H1 (cell line): ENCODE data around the gene ANKFY1. TPM values are rescaled to one million over a fixed set of nuclear protein-coding genes. Genes with fewer than 3 reads are reported as not detected.

Experiments used
- CTCF ChIA-PET: fragments of 300-600 bp; sonication (Branson Sonifier 250); formaldehyde crosslinking; loops from one replicate; lab custom pipeline; 2021; ENCODE audit not compliant: partially characterized antibody; lab: Charles Lee
- POLR2A ChIA-PET: fragments of 300-600 bp; sonication (Branson Sonifier 250); formaldehyde crosslinking; loops from one replicate; lab custom pipeline; 2021; ENCODE audit warnings: inconsistent platforms; ENCODE audit not compliant: partially characterized antibody; lab: Charles Lee
- DNase-seq, 2 experiments: peaks; one replicate each; pipeline versions ENCODE4 v3.0.0 to v3.0.0-alpha.2; 2010 to 2022; ENCODE audit warnings: low spot score in 2 of 2, low read depth in 1 of 2, mixed read lengths in 1 of 2
- FAIRE-seq: peaks from 2 replicates; lab custom pipeline; 2011; peaks lifted over from hg19 to GRCh38; lab: Jason Lieb, UNC
- H2AFZ ChIP-seq: 2 replicates; pipeline ENCODE4 v1.8.1; 2012; ENCODE audit warnings: low read length, inconsistent platforms
- H2AK5ac ChIP-seq: 2 replicates; pipeline ENCODE4 v1.6.1; 2013; ENCODE audit warnings: low read depth, low read length
- H2BK120ac ChIP-seq: replicated peaks from 2 replicates; pipeline ENCODE3; 2013; ENCODE audit warnings: low read depth, low read length, inconsistent platforms
- H2BK12ac ChIP-seq: 2 replicates; pipeline ENCODE4 v1.6.1; 2013; ENCODE audit warnings: low read depth, low read length
- H2BK15ac ChIP-seq: 2 replicates; pipeline ENCODE4 v1.6.1; 2013; ENCODE audit warnings: low read length
- H2BK20ac ChIP-seq: 2 replicates; pipeline ENCODE4 v1.6.1; 2013; ENCODE audit warnings: low read length
- H2BK5ac ChIP-seq: 2 replicates; pipeline ENCODE4 v1.6.1; 2013; ENCODE audit warnings: low read depth, low read length
- H3K14ac ChIP-seq: 2 replicates; pipeline ENCODE4 v1.6.1; 2013; ENCODE audit warnings: inconsistent platforms; ENCODE audit not compliant: insufficient read length
- H3K18ac ChIP-seq: 2 replicates; pipeline ENCODE4 v1.6.1; 2013; ENCODE audit warnings: low read length; ENCODE audit errors: extremely low read depth
- H3K23ac ChIP-seq: 2 replicates; pipeline ENCODE4 v1.6.1; 2013; ENCODE audit warnings: inconsistent platforms; ENCODE audit not compliant: insufficient read length
- H3K23me2 ChIP-seq: 2 replicates; pipeline ENCODE4 v1.6.1; 2013; ENCODE audit warnings: low read depth, low read length
- H3K27ac ChIP-seq: 2 replicates; pipeline ENCODE4 v1.6.1; 2011; ENCODE audit warnings: low read depth, low read length, inconsistent platforms
- H3K27me3 ChIP-seq, 4 experiments: replicated peaks in 1 of 4; 1 replicate in 1 of 4; 2 replicates in 3 of 4; pipeline versions ENCODE4 v1.6.1 to v1.8.1; 2011 to 2013; ENCODE audit warnings: low read length in 3 of 4, mild to moderate bottlenecking in 3 of 4, inconsistent platforms in 2 of 4, mixed read lengths in 2 of 4, moderate library complexity in 1 of 4; ENCODE audit not compliant: control insufficient read depth in 3 of 4, insufficient read depth in 3 of 4; ENCODE audit errors: extremely low read depth in 1 of 4
- H3K36me3 ChIP-seq, 4 experiments: 2 replicates each; pipeline versions ENCODE4 v1.6.1 to v1.8.1; 2011 to 2013; ENCODE audit warnings: mild to moderate bottlenecking in 4 of 4, low read length in 3 of 4, moderate library complexity in 2 of 4, control low read depth in 1 of 4, inconsistent platforms in 1 of 4; ENCODE audit not compliant: insufficient read depth in 4 of 4, control insufficient read depth in 2 of 4
- H3K4ac ChIP-seq: replicated peaks from 2 replicates; pipeline ENCODE3; 2013; ENCODE audit warnings: low read length, low read depth, mixed read lengths, inconsistent platforms; ENCODE audit not compliant: insufficient read length
- H3K4me1 ChIP-seq, 4 experiments: replicated peaks in 1 of 4; 1 replicate in 1 of 4; 2 replicates in 3 of 4; pipeline versions ENCODE4 v1.6.1 to v1.8.1; 2011 to 2013; ENCODE audit warnings: low read length in 3 of 4, inconsistent platforms in 2 of 4, mixed read lengths in 1 of 4; ENCODE audit not compliant: insufficient read depth in 4 of 4, control insufficient read depth in 3 of 4
- H3K4me2 ChIP-seq, 2 experiments: 2 replicates each; pipeline versions ENCODE4 v1.6.1 to v1.8.1; 2011 to 2013; ENCODE audit warnings: low read depth in 2 of 2, low read length in 2 of 2, control low read depth in 1 of 2, inconsistent platforms in 1 of 2, mild to moderate bottlenecking in 1 of 2; ENCODE audit not compliant: insufficient read depth in 1 of 2
- H3K4me3 ChIP-seq, 4 experiments: fragments of 200-600, 300-600 bp in 1 of 4; sonication (generic), shearing (Covaris generic), sonication (Bioruptor Twin) in 1 of 4; 2 replicates each; pipeline versions ENCODE4 v1.5.1 to v1.8.1; 2011 to 2016; ENCODE audit warnings: low read length in 4 of 4, low read depth in 3 of 4, control low read depth in 2 of 4, inconsistent platforms in 2 of 4, mild to moderate bottlenecking in 2 of 4, mixed read lengths in 1 of 4, moderate library complexity in 1 of 4; ENCODE audit not compliant: insufficient read depth in 2 of 4; ENCODE audit errors: extremely low read depth in 1 of 4
- H3K56ac ChIP-seq: replicated peaks from 2 replicates; pipeline ENCODE3; 2013; ENCODE audit warnings: low read depth, mild to moderate bottlenecking, mixed read lengths, low read length, inconsistent platforms; ENCODE audit not compliant: insufficient read length
- H3K79me1 ChIP-seq: 2 replicates; pipeline ENCODE4 v1.6.1; 2013; ENCODE audit warnings: low read depth, low read length, control low read depth
- H3K79me2 ChIP-seq, 2 experiments: 2 replicates each; pipeline versions ENCODE4 v1.6.1 to v1.8.1; 2012 to 2013; ENCODE audit warnings: low read length in 2 of 2, mild to moderate bottlenecking in 2 of 2, inconsistent platforms in 1 of 2; ENCODE audit not compliant: insufficient read depth in 2 of 2, control insufficient read depth in 1 of 2
- H3K9ac ChIP-seq, 4 experiments: replicated peaks in 1 of 4; 1 replicate in 1 of 4; 2 replicates in 3 of 4; pipeline versions ENCODE4 v1.6.1 to v1.8.1; 2011 to 2013; ENCODE audit warnings: low read depth in 3 of 4, low read length in 3 of 4, control low read depth in 2 of 4, mild to moderate bottlenecking in 2 of 4, moderate library complexity in 2 of 4, inconsistent platforms in 1 of 4; ENCODE audit errors: extremely low read depth in 1 of 4
- H3K9me3 ChIP-seq, 2 experiments: 2 replicates each; pipeline versions ENCODE4 v1.6.1 to v1.8.1; 2012 to 2013; ENCODE audit warnings: mild to moderate bottlenecking in 2 of 2, moderate library complexity in 2 of 2, control low read depth in 1 of 2, inconsistent platforms in 1 of 2, low read depth in 1 of 2, low read length in 1 of 2, mixed read lengths in 1 of 2; ENCODE audit not compliant: insufficient read depth in 2 of 2
- H4K20me1 ChIP-seq, 2 experiments: replicated peaks in 1 of 2; 2 replicates each; pipeline versions ENCODE3 to v1.8.1; 2011 to 2013; ENCODE audit warnings: inconsistent platforms in 2 of 2, low read length in 2 of 2, mild to moderate bottlenecking in 1 of 2; ENCODE audit not compliant: insufficient read depth in 2 of 2, control insufficient read depth in 1 of 2
- H4K5ac ChIP-seq: 2 replicates; pipeline ENCODE4 v1.6.1; 2013; ENCODE audit warnings: low read length, low read depth, mixed read lengths, inconsistent platforms; ENCODE audit not compliant: insufficient read length
- H4K8ac ChIP-seq: 2 replicates; pipeline ENCODE4 v1.8.0; 2013; ENCODE audit warnings: mild to moderate bottlenecking, moderate library complexity, low read length, inconsistent platforms; ENCODE audit not compliant: insufficient read depth; ENCODE audit errors: extremely low read depth
- H4K91ac ChIP-seq: replicated peaks from 2 replicates; pipeline ENCODE3; 2013; ENCODE audit warnings: low read length, mixed read lengths, inconsistent platforms; ENCODE audit not compliant: insufficient read length
- CBX5 ChIP-seq: fragments of 300-800, 300-1000 bp; sonication (generic); IDR thresholded peaks from 2 replicates; pipeline ENCODE4 v1.7.1; 2016; ENCODE audit warnings: antibody characterized with exemption, low read length, low read depth
- CHD2 ChIP-seq: IDR thresholded peaks from 2 replicates; pipeline ENCODE4 v1.6.1; 2012; ENCODE audit warnings: low read length, improper control_type of control experiment
- CTCF ChIP-seq, 3 experiments: IDR thresholded peaks; 1 replicate in 2 of 3; 2 replicates in 1 of 3; pipeline versions ENCODE4 v1.5.1 to v1.6.1; 2011; ENCODE audit warnings: low read length in 3 of 3, mild to moderate bottlenecking in 3 of 3, inconsistent platforms in 2 of 3, low read depth in 1 of 3, moderate library complexity in 1 of 3; ENCODE audit not compliant: insufficient read depth in 1 of 3; ENCODE audit errors: control extremely low read depth in 1 of 3
- EZH2 ChIP-seq: fragments of 200-600 bp; sonication (generic); IDR thresholded peaks from 2 replicates; pipeline ENCODE4 v1.7.1; 2012; ENCODE audit warnings: low read depth, mild to moderate bottlenecking, moderate library complexity, low read length, inconsistent platforms; ENCODE audit not compliant: severe bottlenecking
- JUND ChIP-seq: IDR thresholded peaks from 2 replicates; pipeline ENCODE4 v1.6.1; 2011; ENCODE audit warnings: mild to moderate bottlenecking, improper control_type of control experiment, low read length
- POU5F1 ChIP-seq: IDR thresholded peaks from 2 replicates; pipeline ENCODE4 v1.6.1; 2011; ENCODE audit warnings: low read depth, mild to moderate bottlenecking, low read length, moderate library complexity
- RNF2 ChIP-seq: fragments of 200-900, 300-1000 bp; sonication (generic); IDR thresholded peaks from 2 replicates; pipeline ENCODE4 v1.7.1; 2016; ENCODE audit warnings: borderline replicate concordance, low read depth, mild to moderate bottlenecking, antibody characterized with exemption, low read length; ENCODE audit not compliant: poor library complexity, severe bottlenecking; ENCODE audit errors: missing control alignments
- TCF12 ChIP-seq: IDR thresholded peaks from 2 replicates; pipeline ENCODE4 v1.6.1; 2011; ENCODE audit warnings: low read depth, mild to moderate bottlenecking, low read length
- WGBS, 2 experiments: shearing (Covaris generic) in 1 of 2; methylation state at CpG; one replicate each; pipeline versions ENCODE4 v1.1.6 to v1.1.7; 2013 to 2015; ENCODE audit warnings: low lambda C conversion rate in 2 of 2, mixed read lengths in 2 of 2, inconsistent platforms in 1 of 2, low coverage in 1 of 2, missing lambda C conversion rate in 1 of 2; ENCODE audit not compliant: insufficient replicate concordance in 2 of 2, insufficient coverage in 1 of 2, insufficient read length in 1 of 2; ENCODE audit errors: extremely low coverage in 1 of 2, missing lambda C conversion rate in 1 of 2; 5-methylcytosine and 5-hydroxymethylcytosine counted together
- polyA plus RNA-seq, 7 experiments: library from polyadenylated mRNA; depleted of rRNA in 3 of 7; stranded (reverse) in 5 of 7; unstranded in 2 of 7; fragments of >200 nt in 5 of 7; fragments of 200-250 nt in 2 of 7; gene quantifications; 1 replicate in 5 of 7; 2 replicates in 1 of 7; 4 replicates in 1 of 7; pipeline versions ENCODE4 v1.2.1 to v1.2.3, GENCODE V29; 2011 to 2013; ENCODE audit warnings: missing spikeins in 2 of 7, mixed read lengths in 2 of 7
- total RNA-seq: library from RNA; stranded (reverse); fragmentation: NEBNext Ultra II Directional; extraction: Animal tissue kit (Norgen Biotek cat#: 25700); gene quantifications from 2 replicates; pipeline ENCODE4 v1.2.1, GENCODE V29; 2021
- TF ChIP-seq, protein P1 (sequence below): IDR thresholded peaks from 2 replicates; pipeline ENCODE4 v1.6.1; 2011; ENCODE audit warnings: low read depth, mild to moderate bottlenecking, low read length; ENCODE audit not compliant: insufficient read depth

ANKFY1 gene
- total and polyA plus RNA-seq, 2 of the 8 experiments (the other 6 are each of a cell fraction or from before 2014, with no cell fraction given), result 28.3 to 45.3 TPM

DNA sequence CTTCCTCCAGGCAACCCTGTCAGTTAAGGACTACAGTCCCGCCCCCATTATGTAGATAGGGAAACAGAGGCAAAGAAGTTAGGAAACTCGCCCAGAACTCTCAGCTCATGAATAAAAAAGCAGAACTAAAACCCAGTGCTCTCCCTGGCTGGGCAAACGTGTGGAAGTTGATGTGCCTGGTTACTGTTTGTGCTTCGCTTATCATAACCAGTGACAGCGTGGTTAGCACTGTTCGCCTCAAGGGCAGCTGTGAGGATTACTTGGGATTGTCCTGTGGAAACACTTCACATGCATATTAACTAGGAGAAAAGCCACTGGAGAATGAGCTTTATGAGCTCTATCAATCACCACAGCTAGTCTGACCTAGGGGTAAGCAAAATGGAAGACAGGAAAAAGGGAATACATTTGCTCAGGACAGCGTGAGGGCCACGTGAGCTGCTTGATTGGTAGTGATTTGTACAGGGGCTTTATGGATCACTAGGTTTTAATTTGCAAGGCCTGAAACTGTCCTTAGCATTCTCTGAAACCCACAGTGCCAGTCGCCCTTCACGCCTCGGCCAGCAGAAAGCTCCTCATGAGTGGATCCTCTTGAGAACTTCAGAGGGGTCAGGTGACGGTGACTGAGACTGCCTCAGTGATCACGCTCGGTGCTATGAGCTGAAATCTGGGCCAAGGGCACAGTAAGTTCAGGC is 100.9 kb downstream of the ANKFY1 start:
- DNase-seq (no peak), FAIRE-seq (no peak)
- no peak overlapping the region for H3K23ac ChIP-seq
- H3K36me3 ChIP-seq, result peaks cover 5 to 24% (median 14%) of the 10 kb centered on the region in 4 experiments
- no peak overlapping the region for H3K9ac ChIP-seq
- no peak overlapping the region for H4K8ac ChIP-seq
- no peak overlapping the region for H2BK120ac ChIP-seq
- H2BK12ac ChIP-seq, result no peak overlapping the region
- no peaks in the 10 kb centered on the region for H3K9me3 ChIP-seq
- H3K79me2 ChIP-seq, result no peaks in the 10 kb centered on the region
- H3K4me2 ChIP-seq, result no peak overlapping the region
- no peak overlapping the region for H2AK5ac ChIP-seq
- H3K4ac ChIP-seq, result no peak overlapping the region
- no peak overlapping the region for H2BK20ac ChIP-seq
- H2BK5ac ChIP-seq, result no peak overlapping the region
- H3K4me3 ChIP-seq, result no peak overlapping the region
- peaks cover 0 to 3% of the 10 kb centered on the region in 2 experiments for H4K20me1 ChIP-seq
- CTCF ChIA-PET, result interaction anchor here (1.1 to 2.7 kb wide), 8 partner anchors 8 to 259 kb away, joined by 3 to 10 read pairs (median 4); no protein-coding TSS in a partner anchor
- H2BK15ac ChIP-seq, result no peak overlapping the region
- H4K5ac ChIP-seq, result no peak overlapping the region
- POLR2A ChIA-PET, result interaction anchor here (0.8 to 12.0 kb wide), 4 partner anchors 11 to 243 kb away, joined by 3 to 117 read pairs (median 4); partner anchors contain the start of genes CYB5D2 and ZZEF1
- no peak overlapping the region for H3K56ac ChIP-seq
- no peak overlapping the region for H2AFZ ChIP-seq
- no peaks in the 10 kb centered on the region; a peak in 1 of 7 replicates for H3K27me3 ChIP-seq
- 86% methylated on average over 14 of the region's 14 CpGs; no CpG with 5 or more reads in 1 of the 2 experiments for WGBS, 2 experiments
- no peaks in the 10 kb centered on the region for H3K23me2 ChIP-seq
- H3K18ac ChIP-seq, result no peak overlapping the region
- no peak overlapping the region for H4K91ac ChIP-seq
- H3K27ac ChIP-seq, result no peak overlapping the region
- no peaks in the 10 kb centered on the region for H3K79me1 ChIP-seq
- no peak overlapping the region for H3K14ac ChIP-seq
- H3K4me1 ChIP-seq, result peaks cover 0 to 6% (median 2%) of the 10 kb centered on the region in 4 experiments; a peak in 4 of 7 replicates
- TF ChIP-seq CBX5 (no peak), RNF2 (no peak), EZH2 (no peak), CTCF (IDR thresholded peaks at IDR 0.05; ENCODE audit: control extremely low read depth in 1 of 3, insufficient read depth in 1 of 3, low read depth in 1 of 3, low read length in 3 of 3) (no peak), POU5F1 (no peak), JUND (no peak), CHD2 (no peak), TCF12 (no peak)
- TF ChIP-seq, protein P1, sequence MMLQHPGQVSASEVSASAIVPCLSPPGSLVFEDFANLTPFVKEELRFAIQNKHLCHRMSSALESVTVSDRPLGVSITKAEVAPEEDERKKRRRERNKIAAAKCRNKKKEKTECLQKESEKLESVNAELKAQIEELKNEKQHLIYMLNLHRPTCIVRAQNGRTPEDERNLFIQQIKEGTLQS, result no peak
